ENCODE measurements around the gene GDF15. TPM values are rescaled to one million over a fixed set of nuclear protein-coding genes. Genes with fewer than 3 reads are reported as not detected.

GDF15 gene
- total RNA-seq, 4 donors from 2014 or later, result 6.8 to 11.6 (median 9.0) TPM

- TF ChIP-seq POLR2A (IDR thresholded peaks at IDR 0.05), result peak in 1 of 2 donors; percentile 50
- TF ChIP-seq, protein P1, sequence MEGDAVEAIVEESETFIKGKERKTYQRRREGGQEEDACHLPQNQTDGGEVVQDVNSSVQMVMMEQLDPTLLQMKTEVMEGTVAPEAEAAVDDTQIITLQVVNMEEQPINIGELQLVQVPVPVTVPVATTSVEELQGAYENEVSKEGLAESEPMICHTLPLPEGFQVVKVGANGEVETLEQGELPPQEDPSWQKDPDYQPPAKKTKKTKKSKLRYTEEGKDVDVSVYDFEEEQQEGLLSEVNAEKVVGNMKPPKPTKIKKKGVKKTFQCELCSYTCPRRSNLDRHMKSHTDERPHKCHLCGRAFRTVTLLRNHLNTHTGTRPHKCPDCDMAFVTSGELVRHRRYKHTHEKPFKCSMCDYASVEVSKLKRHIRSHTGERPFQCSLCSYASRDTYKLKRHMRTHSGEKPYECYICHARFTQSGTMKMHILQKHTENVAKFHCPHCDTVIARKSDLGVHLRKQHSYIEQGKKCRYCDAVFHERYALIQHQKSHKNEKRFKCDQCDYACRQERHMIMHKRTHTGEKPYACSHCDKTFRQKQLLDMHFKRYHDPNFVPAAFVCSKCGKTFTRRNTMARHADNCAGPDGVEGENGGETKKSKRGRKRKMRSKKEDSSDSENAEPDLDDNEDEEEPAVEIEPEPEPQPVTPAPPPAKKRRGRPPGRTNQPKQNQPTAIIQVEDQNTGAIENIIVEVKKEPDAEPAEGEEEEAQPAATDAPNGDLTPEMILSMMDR (IDR thresholded peaks at IDR 0.05), result no peak
- Histone ChIP-seq H3K4me3 (peak overlapping the region; percentile 68 to 100 (median 86)), H3K36me3 (peaks cover 0 to 5% (median 0%) of the 10 kb centered on the region in 3 donors), H3K4me1 (peaks cover 0 to 19% (median 0%) of the 10 kb centered on the region in 4 donors), H3K27me3 (no peaks in the 10 kb centered on the region), H3K9me3 (no peaks in the 10 kb centered on the region), H3K27ac (peak overlapping the region; percentile 86 to 96 (median 89))
- DNase-seq, result peak; percentile 82 to 88 (median 84)
Observed at GRCh38 chr19:18340990-18341868, 44.7 kb upstream of the GDF15 start.

GRCh38 chr19:18342090-18342632 lies 43.8 kb upstream of the GDF15 start:
- no peak for DNase-seq
- Histone ChIP-seq H3K27ac (peak overlapping the region in 1 of 4 donors; percentile 23), H3K4me3 (peak overlapping the region in 1 of 4 donors; percentile 100), H3K4me1 (peaks cover 0 to 19% (median 0%) of the 10 kb centered on the region in 4 donors), H3K36me3 (peaks cover 0 to 5% (median 0%) of the 10 kb centered on the region in 3 donors), H3K27me3 (no peaks in the 10 kb centered on the region), H3K9me3 (no peaks in the 10 kb centered on the region)
- TF ChIP-seq, protein P1 (IDR thresholded peaks at IDR 0.05), result no peak
- TF ChIP-seq POLR2A (IDR thresholded peaks at IDR 0.05), result no peak

- Histone ChIP-seq H3K4me1 (peaks cover 0 to 13% (median 0%) of the 10 kb centered on the region in 4 donors), H3K27ac (peak overlapping the region in 2 of 4 donors; percentile 25 to 33), H3K36me3 (peaks cover 0 to 16% (median 0%) of the 10 kb centered on the region in 3 donors), H3K27me3 (no peaks in the 10 kb centered on the region), H3K9me3 (no peaks in the 10 kb centered on the region), H3K4me3 (no peak overlapping the region)
- DNase-seq, result no peak
- TF ChIP-seq, protein P1 (IDR thresholded peaks at IDR 0.05), result no peak
- TF ChIP-seq POLR2A (IDR thresholded peaks at IDR 0.05), result no peak
Observed at GRCh38 chr19:18344582-18344950, 41.4 kb upstream of the GDF15 start.

- no peak for DNase-seq
- peaks cover 0 to 6% (median 0%) of the 10 kb centered on the region in 4 donors for H3K4me1 ChIP-seq
- H3K36me3 ChIP-seq, result peaks cover 0 to 16% (median 0%) of the 10 kb centered on the region in 3 donors
- H3K9me3 ChIP-seq, result no peaks in the 10 kb centered on the region
- H3K27ac ChIP-seq, result no peak overlapping the region
- no peak overlapping the region for H3K4me3 ChIP-seq
- no peaks in the 10 kb centered on the region for H3K27me3 ChIP-seq
- TF ChIP-seq, protein P1 (IDR thresholded peaks at IDR 0.05), result no peak
- no peak for TF ChIP-seq POLR2A (IDR thresholded peaks at IDR 0.05)
Observed at GRCh38 chr19:18345296-18345695, 40.7 kb upstream of the GDF15 start.

GRCh38 chr19:18346091-18346490 lies 39.9 kb upstream of the GDF15 start:
- H3K27ac ChIP-seq, result no peak overlapping the region

More at GRCh38 chr19:18346091-18346490, 39.9 kb upstream of the GDF15 start:
- peaks cover 0 to 24% (median 0%) of the 10 kb centered on the region in 3 donors for H3K36me3 ChIP-seq
- TF ChIP-seq, protein P1 (IDR thresholded peaks at IDR 0.05), result peak in 1 of 6 experiments; percentile 22
- no peak for TF ChIP-seq POLR2A (IDR thresholded peaks at IDR 0.05)
- H3K9me3 ChIP-seq, result no peaks in the 10 kb centered on the region
- H3K4me1 ChIP-seq, result peaks cover 0 to 6% (median 0%) of the 10 kb centered on the region in 4 donors
- no peak overlapping the region for H3K4me3 ChIP-seq
- no peaks in the 10 kb centered on the region for H3K27me3 ChIP-seq
- no peak for DNase-seq

Data from Peyer's patch (tissue), 4 donors.